Measurements from ENCODE around the gene SIGLECL1. TPM values are rescaled to one million over a fixed set of nuclear protein-coding genes. Genes with fewer than 3 reads are reported as not detected.

Gene SIGLECL1
- total RNA-seq, 2 experiments from 2014 or later, result not detected

- H3K27ac Mint-ChIP-seq, result no peak overlapping the region
- ATAC-seq (peak; percentile 53), DNase-seq (no peak)
- no peaks in the 10 kb centered on the region for H3K9me3 Mint-ChIP-seq (ENCODE audit: low read depth)
- ChIA-PET CTCF (no interaction called here), POLR2A (no interaction called here)
- H3K36me3 Mint-ChIP-seq (ENCODE audit: low read depth), result no peaks in the 10 kb centered on the region
- H3K4me1 Mint-ChIP-seq, result peaks cover 5% of the 10 kb centered on the region
- H3K27me3 Mint-ChIP-seq, result peaks cover 16% of the 10 kb centered on the region
- intact Hi-C loops (cut with DNase I, micrococcal nuclease), result no loop called here
- no peak overlapping the region for H3K4me3 Mint-ChIP-seq
Measured at GRCh38 chr19:51256155-51256625, 5.3 kb downstream of the SIGLECL1 start.

- peaks cover 5% of the 10 kb centered on the region for H3K4me1 Mint-ChIP-seq
- H3K9me3 Mint-ChIP-seq (ENCODE audit: low read depth), result no peaks in the 10 kb centered on the region
- no peak overlapping the region for H3K4me3 Mint-ChIP-seq
- no peaks in the 10 kb centered on the region for H3K36me3 Mint-ChIP-seq (ENCODE audit: low read depth)
- DNase-seq (no peak), ATAC-seq (no peak)
- POLR2A ChIA-PET, result no interaction called here
- CTCF ChIA-PET, result interaction anchor here (0.7 to 5.5 kb wide), 7 partner anchors 9 to 336 kb away, joined by 3 to 43 read pairs (median 4); no protein-coding TSS in a partner anchor
- H3K27ac Mint-ChIP-seq, result no peak overlapping the region
- intact Hi-C loops (cut with DNase I, micrococcal nuclease), result no loop called here
- peaks cover 22% of the 10 kb centered on the region for H3K27me3 Mint-ChIP-seq
Measured at GRCh38 chr19:51257471-51257870, 6.6 kb downstream of the SIGLECL1 start.

- Mint-ChIP-seq H3K4me1 (peaks cover 5% of the 10 kb centered on the region), H3K4me3 (no peak overlapping the region), H3K9me3 (ENCODE audit: low read depth) (no peaks in the 10 kb centered on the region), H3K36me3 (ENCODE audit: low read depth) (no peaks in the 10 kb centered on the region), H3K27me3 (peaks cover 22% of the 10 kb centered on the region), H3K27ac (no peak overlapping the region)
- DNase-seq (no peak), ATAC-seq (no peak)
- intact Hi-C loops (cut with DNase I, micrococcal nuclease), result loop anchor here (1.0 kb wide), 2 partner anchors 89 to 100 kb away; no protein-coding TSS in a partner anchor
- POLR2A ChIA-PET, result interaction anchor here (0.7 kb wide), 1 partner anchor 102 kb away, joined by 3 read pairs; no protein-coding TSS in a partner anchor
- CTCF ChIA-PET, result interaction anchor here (0.6 to 5.5 kb wide), 18 partner anchors 9 to 337 kb away, joined by 3 to 43 read pairs (median 4); partner anchors contain the start of gene SIGLECL1
Measured at GRCh38 chr19:51258165-51259160, 7.6 kb downstream of the SIGLECL1 start.

- intact Hi-C loops (cut with DNase I, micrococcal nuclease), result loop anchor here (1.0 kb wide), 2 partner anchors 90 to 101 kb away; no protein-coding TSS in a partner anchor
- Mint-ChIP-seq H3K36me3 (ENCODE audit: low read depth) (no peaks in the 10 kb centered on the region), H3K27me3 (peaks cover 26% of the 10 kb centered on the region), H3K27ac (no peak overlapping the region), H3K4me3 (no peak overlapping the region), H3K4me1 (peaks cover 5% of the 10 kb centered on the region), H3K9me3 (ENCODE audit: low read depth) (no peaks in the 10 kb centered on the region)
- ChIA-PET POLR2A (interaction anchor here (0.7 kb wide), 1 partner anchor 103 kb away, joined by 3 read pairs; no protein-coding TSS in a partner anchor), CTCF (interaction anchor here (0.6 to 5.5 kb wide), 18 partner anchors 10 to 398 kb away, joined by 3 to 43 read pairs (median 4); partner anchors contain the start of gene SIGLECL1)
- DNase-seq, result peak; percentile 66
- no peak for ATAC-seq
Measured at GRCh38 chr19:51259348-51260245, 8.7 kb downstream of the SIGLECL1 start.

GRCh38 chr19:51263808-51264207 lies 12.9 kb downstream of the SIGLECL1 start:
- H3K27ac Mint-ChIP-seq, result no peak overlapping the region
- H3K4me3 Mint-ChIP-seq, result no peak overlapping the region
- intact Hi-C loops (cut with DNase I, micrococcal nuclease), result no loop called here
- H3K36me3 Mint-ChIP-seq (ENCODE audit: low read depth), result no peaks in the 10 kb centered on the region
- H3K27me3 Mint-ChIP-seq, result peaks cover 16% of the 10 kb centered on the region
- H3K4me1 Mint-ChIP-seq, result no peaks in the 10 kb centered on the region
- no peak for ATAC-seq
- CTCF ChIA-PET, result no interaction called here
- no peaks in the 10 kb centered on the region for H3K9me3 Mint-ChIP-seq (ENCODE audit: low read depth)
- no peak for DNase-seq
- POLR2A ChIA-PET, result no interaction called here

- Mint-ChIP-seq H3K9me3 (ENCODE audit: low read depth) (no peaks in the 10 kb centered on the region), H3K27me3 (no peaks in the 10 kb centered on the region), H3K27ac (no peak overlapping the region), H3K4me1 (peaks cover 11% of the 10 kb centered on the region), H3K36me3 (ENCODE audit: low read depth) (no peaks in the 10 kb centered on the region), H3K4me3 (no peak overlapping the region)
- ChIA-PET CTCF (interaction anchor here (3.1 kb wide), 1 partner anchor 11 kb away, joined by 19 read pairs; no protein-coding TSS in a partner anchor), POLR2A (no interaction called here)
- intact Hi-C loops (cut with DNase I, micrococcal nuclease), result no loop called here
- no peak for DNase-seq
- ATAC-seq, result no peak
Measured at GRCh38 chr19:51271067-51271466, 20.2 kb downstream of the SIGLECL1 start.

GRCh38 chr19:51272183-51272810 lies 21.4 kb downstream of the SIGLECL1 start:
- H3K9me3 Mint-ChIP-seq (ENCODE audit: low read depth), result no peaks in the 10 kb centered on the region
- POLR2A ChIA-PET, result interaction anchor here (0.6 kb wide), 1 partner anchor 11 kb away, joined by 3 read pairs; no protein-coding TSS in a partner anchor
- ATAC-seq (peak; percentile 88), DNase-seq (peak; percentile 59)
- H3K36me3 Mint-ChIP-seq (ENCODE audit: low read depth), result no peaks in the 10 kb centered on the region
- H3K4me1 Mint-ChIP-seq, result peaks cover 11% of the 10 kb centered on the region
- H3K27ac Mint-ChIP-seq, result peak overlapping the region; percentile 32
- intact Hi-C loops (cut with DNase I, micrococcal nuclease), result no loop called here
- H3K27me3 Mint-ChIP-seq, result no peaks in the 10 kb centered on the region
- CTCF ChIA-PET, result interaction anchor here (1.3 to 2.0 kb wide), 2 partner anchors 11 to 13 kb away, joined by 3 to 6 read pairs; no protein-coding TSS in a partner anchor
- H3K4me3 Mint-ChIP-seq, result no peak overlapping the region

GRCh38 chr19:51274049-51274770 lies 23.3 kb downstream of the SIGLECL1 start:
- H3K27ac Mint-ChIP-seq, result no peak overlapping the region
- ChIA-PET CTCF (interaction anchor here (1.3 kb wide), 1 partner anchor 13 kb away, joined by 3 read pairs; no protein-coding TSS in a partner anchor), POLR2A (no interaction called here)
- H3K4me1 Mint-ChIP-seq, result peaks cover 11% of the 10 kb centered on the region
- no peak overlapping the region for H3K4me3 Mint-ChIP-seq
- peaks cover 6% of the 10 kb centered on the region for H3K27me3 Mint-ChIP-seq
- no peaks in the 10 kb centered on the region for H3K9me3 Mint-ChIP-seq (ENCODE audit: low read depth)
- H3K36me3 Mint-ChIP-seq (ENCODE audit: low read depth), result no peaks in the 10 kb centered on the region
- DNase-seq (no peak), ATAC-seq (peak; percentile 40)
- intact Hi-C loops (cut with DNase I, micrococcal nuclease), result no loop called here

GRCh38 chr19:51277112-51277511 lies 26.2 kb downstream of the SIGLECL1 start:
- H3K9me3 Mint-ChIP-seq (ENCODE audit: low read depth), result no peaks in the 10 kb centered on the region
- ATAC-seq, result no peak
- H3K27me3 Mint-ChIP-seq, result peaks cover 13% of the 10 kb centered on the region
- POLR2A ChIA-PET, result no interaction called here
- peaks cover 8% of the 10 kb centered on the region for H3K4me1 Mint-ChIP-seq
- no peak overlapping the region for H3K27ac Mint-ChIP-seq
- no peak for DNase-seq
- no peak overlapping the region for H3K4me3 Mint-ChIP-seq
- CTCF ChIA-PET, result interaction anchor here (0.7 kb wide), 1 partner anchor 117 kb away, joined by 3 read pairs; no protein-coding TSS in a partner anchor
- intact Hi-C loops (cut with DNase I, micrococcal nuclease), result no loop called here
- no peaks in the 10 kb centered on the region for H3K36me3 Mint-ChIP-seq (ENCODE audit: low read depth)

- no peak for DNase-seq
- Mint-ChIP-seq H3K4me1 (no peaks in the 10 kb centered on the region), H3K4me3 (no peak overlapping the region), H3K27me3 (peaks cover 18% of the 10 kb centered on the region), H3K9me3 (ENCODE audit: low read depth) (no peaks in the 10 kb centered on the region), H3K36me3 (ENCODE audit: low read depth) (no peaks in the 10 kb centered on the region), H3K27ac (no peak overlapping the region)
- intact Hi-C loops (cut with DNase I, micrococcal nuclease), result no loop called here
- CTCF ChIA-PET, result interaction anchor here (1.6 to 1.7 kb wide), 2 partner anchors 23 to 24 kb away, joined by 3 to 5 read pairs; no protein-coding TSS in a partner anchor
- POLR2A ChIA-PET, result no interaction called here
- no peak for ATAC-seq
Measured at GRCh38 chr19:51282335-51282734, 31.5 kb downstream of the SIGLECL1 start.
